ENCODE results near the gene PCNT. TPM values are rescaled to one million over a fixed set of nuclear protein-coding genes. Genes with fewer than 3 reads are reported as not detected.

Gene PCNT
- total and polyA plus RNA-seq, 2 of the 8 experiments (the other 6 are each of a cell fraction or from before 2014, with no cell fraction given), result 9.9 to 45.1 TPM

DNA sequence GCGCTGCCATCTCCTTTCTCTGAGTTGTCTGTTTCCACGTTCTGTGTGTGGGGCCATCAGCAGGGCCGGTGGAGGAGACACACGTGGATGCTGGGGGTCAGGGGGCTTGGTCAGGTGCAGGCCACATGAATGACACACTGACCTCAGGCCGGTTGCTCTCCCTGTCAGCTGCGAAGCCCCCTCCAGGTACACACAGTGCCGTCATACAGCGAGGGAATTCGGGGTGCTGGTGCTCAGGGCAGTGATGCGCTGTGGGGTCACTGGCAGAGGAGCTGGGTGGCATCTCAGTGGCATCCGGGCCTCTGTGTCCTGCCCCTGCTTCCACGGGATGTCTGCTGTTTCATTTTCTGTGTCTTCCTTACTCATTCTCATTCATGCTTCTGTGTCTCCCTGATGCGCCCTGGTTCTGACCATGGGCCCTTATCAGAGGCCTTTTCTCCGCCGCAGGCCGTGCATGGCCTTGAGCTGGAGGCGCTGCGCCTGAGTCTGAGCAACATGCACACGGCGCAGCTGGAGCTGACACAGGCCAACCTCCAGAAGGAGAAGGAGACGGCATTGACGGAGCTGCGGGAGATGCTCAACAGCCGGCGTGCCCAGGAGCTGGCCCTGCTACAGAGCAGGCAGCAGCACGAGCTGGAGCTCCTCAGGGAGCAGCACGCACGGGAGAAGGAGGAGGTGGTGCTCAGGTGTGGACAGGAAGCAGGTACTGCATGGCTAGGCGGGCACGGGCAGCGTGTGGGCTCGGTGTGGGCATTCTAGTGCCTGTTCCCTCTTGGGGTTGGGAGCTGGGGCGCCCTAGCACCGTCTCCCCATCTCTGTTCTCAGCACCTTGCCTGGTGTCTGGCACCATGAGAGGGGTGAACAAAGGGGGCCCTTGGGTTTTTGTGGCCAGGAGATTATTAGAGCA lies 22.6 kb downstream of the PCNT start:
- peaks cover 7 to 8% of the 10 kb centered on the region in 2 experiments for H4K20me1 ChIP-seq (replicated peaks in 1 of 2; ENCODE audit: control insufficient read depth in 1 of 2, insufficient read depth in 2 of 2, low read length in 2 of 2)
- H3K18ac ChIP-seq (ENCODE audit: extremely low read depth, low read length), result no peak overlapping the region
- no peak overlapping the region for H3K4me3 ChIP-seq (ENCODE audit: extremely low read depth in 1 of 4, insufficient read depth in 2 of 4, low read depth in 3 of 4, low read length in 4 of 4)
- H3K4ac ChIP-seq (replicated peaks; ENCODE audit: insufficient read length, low read depth, low read length), result no peak overlapping the region
- H4K8ac ChIP-seq (ENCODE audit: extremely low read depth, insufficient read depth, low read length), result no peak overlapping the region; the same call in 1 of the 2 replicates
- no peak overlapping the region for H2BK12ac ChIP-seq (ENCODE audit: low read depth, low read length)
- H3K23ac ChIP-seq (ENCODE audit: insufficient read length), result no peak overlapping the region
- H3K4me1 ChIP-seq (replicated peaks in 1 of 4; ENCODE audit: control insufficient read depth in 3 of 4, insufficient read depth in 4 of 4, low read length in 3 of 4), result no peaks in the 10 kb centered on the region
- no peak overlapping the region for H3K27ac ChIP-seq (ENCODE audit: low read depth, low read length)
- no peak overlapping the region for H2AK5ac ChIP-seq (ENCODE audit: low read depth, low read length)
- H2BK20ac ChIP-seq (ENCODE audit: low read length), result no peak overlapping the region
- no peak overlapping the region for H4K5ac ChIP-seq (ENCODE audit: insufficient read length, low read depth, low read length)
- TF ChIP-seq BACH1 (IDR thresholded peaks at IDR 0.05; ENCODE audit: low read length), result no peak
- H2BK5ac ChIP-seq (ENCODE audit: low read depth, low read length), result no peak overlapping the region; the same call in 1 of the 2 replicates
- H3K27me3 ChIP-seq (replicated peaks in 1 of 4; ENCODE audit: control insufficient read depth in 3 of 4, extremely low read depth in 1 of 4, insufficient read depth in 3 of 4, low read length in 3 of 4), result no peaks in the 10 kb centered on the region
- no peaks in the 10 kb centered on the region for H3K23me2 ChIP-seq (ENCODE audit: low read depth, low read length)
- H4K91ac ChIP-seq (replicated peaks; ENCODE audit: insufficient read length, low read length), result no peak overlapping the region
- H3K14ac ChIP-seq (ENCODE audit: insufficient read length), result no peak overlapping the region
- H2BK15ac ChIP-seq (ENCODE audit: low read length), result no peak overlapping the region
- peaks cover 17 to 44% (median 31%) of the 10 kb centered on the region in 4 experiments; a peak in 7 of 8 replicates for H3K36me3 ChIP-seq (ENCODE audit: control insufficient read depth in 2 of 4, insufficient read depth in 4 of 4, low read length in 3 of 4)
- no peak overlapping the region for H3K9ac ChIP-seq (replicated peaks in 1 of 4; ENCODE audit: extremely low read depth in 1 of 4, low read depth in 3 of 4, low read length in 3 of 4)
- H2AFZ ChIP-seq (ENCODE audit: low read length), result no peak overlapping the region
- H3K79me1 ChIP-seq (ENCODE audit: low read depth, low read length), result peaks cover 6% of the 10 kb centered on the region; the same call in 1 of the 2 replicates
- DNase-seq (ENCODE audit: low read depth in 1 of 2, low spot score in 2 of 2) (no peak), FAIRE-seq (no peak)
- WGBS, 2 experiments (ENCODE audit: extremely low coverage in 1 of 2, insufficient coverage in 1 of 2, insufficient read length in 1 of 2, insufficient replicate concordance in 2 of 2, low coverage in 1 of 2, low lambda C conversion rate in 2 of 2, missing lambda C conversion rate in 1 of 2), result 93% methylated on average over 30 of the region's 34 CpGs; no CpG with 5 or more reads in 1 of the 2 experiments
- H3K79me2 ChIP-seq (ENCODE audit: control insufficient read depth in 1 of 2, insufficient read depth in 2 of 2, low read length in 2 of 2), result peaks cover 0 to 17% of the 10 kb centered on the region in 2 experiments; a peak in 2 of 4 replicates
- ChIA-PET POLR2A (ENCODE audit: partially characterized antibody) (no interaction called here), CTCF (ENCODE audit: partially characterized antibody) (interaction anchor here (1.1 kb wide), 1 partner anchor 10 kb away, joined by 3 read pairs; no protein-coding TSS in a partner anchor)
- no peaks in the 10 kb centered on the region for H3K9me3 ChIP-seq (ENCODE audit: insufficient read depth in 2 of 2, low read depth in 1 of 2, low read length in 1 of 2)
- H3K4me2 ChIP-seq (ENCODE audit: insufficient read depth in 1 of 2, low read depth in 2 of 2, low read length in 2 of 2), result no peak overlapping the region
- no peak overlapping the region for H3K56ac ChIP-seq (replicated peaks; ENCODE audit: insufficient read length, low read depth, low read length)
- H2BK120ac ChIP-seq (replicated peaks; ENCODE audit: low read depth, low read length), result no peak overlapping the region
